ENCODE measurements around the gene IGFL2.

- TF ChIP-seq CTCF (IDR thresholded peaks at IDR 0.05; ENCODE audit: insufficient read depth, low read depth, low read length) (no peak), EZH2 (IDR thresholded peaks at IDR 0.05; ENCODE audit: insufficient read depth, low read length) (no peak)
Observed at GRCh38 chr19:46198756-46199155, 50.7 kb downstream of the IGFL2 start.

All from astrocyte (in vitro differentiated cells and primary cell).